Stimulated activated CD4-positive, alpha-beta T cell treated with anti-CD3 and anti-CD28 coated beads, Interleukin-15, amount 100 ng/mL, for 1 hour (primary cell): ENCODE results near the gene CHST5.

ENCODE experiments used
- DNase-seq, 2 donors: peaks; one replicate each; pipeline ENCODE4 v3.0.0-alpha.2; 2020; ENCODE audit warnings: low read depth in 1 of 2, low spot score in 1 of 2

Gene CHST5

DNA sequence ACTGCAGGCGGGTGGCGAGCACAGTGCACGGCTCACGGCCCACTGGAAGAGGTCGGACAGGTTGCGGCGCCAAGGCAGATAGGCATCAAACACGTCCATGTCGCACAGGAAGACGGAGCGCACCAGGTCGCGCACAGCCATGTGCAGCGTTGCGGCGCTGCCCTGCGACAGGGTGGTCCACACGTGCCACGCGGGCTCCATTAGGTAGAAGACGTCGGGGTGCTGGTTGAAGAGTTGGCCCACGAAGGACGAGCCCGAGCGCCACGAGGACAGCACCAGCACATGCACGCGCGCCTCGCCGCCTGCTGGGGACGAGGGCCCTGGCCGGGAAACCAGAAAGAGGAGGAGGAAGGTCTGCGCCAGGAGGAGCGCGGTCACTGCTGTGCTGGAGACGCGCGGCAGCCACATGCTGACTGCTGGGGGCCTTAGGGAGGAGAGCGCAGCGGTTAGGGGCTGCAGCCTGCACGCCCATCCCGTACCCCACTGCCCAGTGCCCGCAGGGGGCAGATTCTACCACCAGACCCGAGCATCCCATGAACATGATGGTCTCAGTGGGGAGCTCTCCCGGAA, 56.4 kb downstream of the CHST5 start:
- DNase-seq = no peak
